ENCODE results near the gene NPPC.

NPPC gene

GRCh38 chr2:231936491-231936890, 10.3 kb upstream of the NPPC start:
- H3K9me3 ChIP-seq (ENCODE audit: control insufficient read depth, low read length): no peaks in the 10 kb centered on the region
- no peaks in the 10 kb centered on the region for H3K36me3 ChIP-seq (ENCODE audit: control insufficient read depth, insufficient read depth, low read length)
- H3K27me3 ChIP-seq (replicated peaks; ENCODE audit: control insufficient read depth, insufficient read depth, low read length, poor library complexity, severe bottlenecking): no peaks in the 10 kb centered on the region
- H3K4me1 ChIP-seq (ENCODE audit: control insufficient read depth, insufficient read depth, low read length, poor library complexity, severe bottlenecking): no peaks in the 10 kb centered on the region
- no peak overlapping the region for H3K4me3 ChIP-seq (ENCODE audit: insufficient read depth, low read depth, low read length, poor library complexity, severe bottlenecking)
- H3K27ac ChIP-seq (ENCODE audit: insufficient read depth, low read length, poor library complexity, severe bottlenecking): no peak overlapping the region
- DNase-seq: no peak

- Histone ChIP-seq H3K4me3 (ENCODE audit: insufficient read depth, low read depth, low read length, poor library complexity, severe bottlenecking) (no peak overlapping the region), H3K9me3 (ENCODE audit: control insufficient read depth, low read length) (no peaks in the 10 kb centered on the region), H3K27ac (ENCODE audit: insufficient read depth, low read length, poor library complexity, severe bottlenecking) (no peak overlapping the region), H3K27me3 (replicated peaks; ENCODE audit: control insufficient read depth, insufficient read depth, low read length, poor library complexity, severe bottlenecking) (no peaks in the 10 kb centered on the region), H3K4me1 (ENCODE audit: control insufficient read depth, insufficient read depth, low read length, poor library complexity, severe bottlenecking) (no peaks in the 10 kb centered on the region), H3K36me3 (ENCODE audit: control insufficient read depth, insufficient read depth, low read length) (no peaks in the 10 kb centered on the region)
- DNase-seq: no peak
Observed at GRCh38 chr2:231935815-231936214, 9.6 kb upstream of the NPPC start.

- no peaks in the 10 kb centered on the region for H3K4me1 ChIP-seq (ENCODE audit: control insufficient read depth, insufficient read depth, low read length, poor library complexity, severe bottlenecking)
- no peak overlapping the region for H3K4me3 ChIP-seq (ENCODE audit: insufficient read depth, low read depth, low read length, poor library complexity, severe bottlenecking)
- no peak overlapping the region for H3K27ac ChIP-seq (ENCODE audit: insufficient read depth, low read length, poor library complexity, severe bottlenecking)
- H3K27me3 ChIP-seq (replicated peaks; ENCODE audit: control insufficient read depth, insufficient read depth, low read length, poor library complexity, severe bottlenecking): no peaks in the 10 kb centered on the region
- no peaks in the 10 kb centered on the region for H3K9me3 ChIP-seq (ENCODE audit: control insufficient read depth, low read length)
- H3K36me3 ChIP-seq (ENCODE audit: control insufficient read depth, insufficient read depth, low read length): no peaks in the 10 kb centered on the region
- no peak for DNase-seq
Observed at GRCh38 chr2:231935207-231935524, 9.0 kb upstream of the NPPC start.

GRCh38 chr2:231934441-231935206, 8.4 kb upstream of the NPPC start:
- H3K27me3 ChIP-seq (replicated peaks; ENCODE audit: control insufficient read depth, insufficient read depth, low read length, poor library complexity, severe bottlenecking): no peaks in the 10 kb centered on the region
- H3K27ac ChIP-seq (ENCODE audit: insufficient read depth, low read length, poor library complexity, severe bottlenecking): no peak overlapping the region
- no peak for DNase-seq
- no peaks in the 10 kb centered on the region for H3K4me1 ChIP-seq (ENCODE audit: control insufficient read depth, insufficient read depth, low read length, poor library complexity, severe bottlenecking)
- H3K9me3 ChIP-seq (ENCODE audit: control insufficient read depth, low read length): no peaks in the 10 kb centered on the region
- no peak overlapping the region for H3K4me3 ChIP-seq (ENCODE audit: insufficient read depth, low read depth, low read length, poor library complexity, severe bottlenecking)
- no peaks in the 10 kb centered on the region for H3K36me3 ChIP-seq (ENCODE audit: control insufficient read depth, insufficient read depth, low read length)

GRCh38 chr2:231933916-231934401, 7.8 kb upstream of the NPPC start:
- no peaks in the 10 kb centered on the region for H3K27me3 ChIP-seq (replicated peaks; ENCODE audit: control insufficient read depth, insufficient read depth, low read length, poor library complexity, severe bottlenecking)

GRCh38 chr2:231932985-231933915, 7.1 kb upstream of the NPPC start:
- Histone ChIP-seq H3K9me3 (ENCODE audit: control insufficient read depth, low read length) (no peaks in the 10 kb centered on the region), H3K4me3 (ENCODE audit: insufficient read depth, low read depth, low read length, poor library complexity, severe bottlenecking) (no peak overlapping the region), H3K27me3 (replicated peaks; ENCODE audit: control insufficient read depth, insufficient read depth, low read length, poor library complexity, severe bottlenecking) (no peaks in the 10 kb centered on the region), H3K36me3 (ENCODE audit: control insufficient read depth, insufficient read depth, low read length) (no peaks in the 10 kb centered on the region), H3K4me1 (ENCODE audit: control insufficient read depth, insufficient read depth, low read length, poor library complexity, severe bottlenecking) (no peaks in the 10 kb centered on the region), H3K27ac (ENCODE audit: insufficient read depth, low read length, poor library complexity, severe bottlenecking) (no peak overlapping the region)
- DNase-seq: no peak

More at GRCh38 chr2:231933916-231934401, 7.8 kb upstream of the NPPC start:
- Histone ChIP-seq H3K27ac (ENCODE audit: insufficient read depth, low read length, poor library complexity, severe bottlenecking) (no peak overlapping the region), H3K36me3 (ENCODE audit: control insufficient read depth, insufficient read depth, low read length) (no peaks in the 10 kb centered on the region), H3K4me3 (ENCODE audit: insufficient read depth, low read depth, low read length, poor library complexity, severe bottlenecking) (no peak overlapping the region), H3K4me1 (ENCODE audit: control insufficient read depth, insufficient read depth, low read length, poor library complexity, severe bottlenecking) (no peaks in the 10 kb centered on the region), H3K9me3 (ENCODE audit: control insufficient read depth, low read length) (no peaks in the 10 kb centered on the region)
- no peak for DNase-seq

GRCh38 chr2:231932711-231932970, 6.4 kb upstream of the NPPC start:
- no peaks in the 10 kb centered on the region for H3K36me3 ChIP-seq (ENCODE audit: control insufficient read depth, insufficient read depth, low read length)
- no peak overlapping the region for H3K27ac ChIP-seq (ENCODE audit: insufficient read depth, low read length, poor library complexity, severe bottlenecking)
- no peaks in the 10 kb centered on the region for H3K4me1 ChIP-seq (ENCODE audit: control insufficient read depth, insufficient read depth, low read length, poor library complexity, severe bottlenecking)
- no peak overlapping the region for H3K4me3 ChIP-seq (ENCODE audit: insufficient read depth, low read depth, low read length, poor library complexity, severe bottlenecking)
- DNase-seq: no peak
- H3K9me3 ChIP-seq (ENCODE audit: control insufficient read depth, low read length): no peaks in the 10 kb centered on the region
- H3K27me3 ChIP-seq (replicated peaks; ENCODE audit: control insufficient read depth, insufficient read depth, low read length, poor library complexity, severe bottlenecking): peaks cover 2% of the 10 kb centered on the region

GRCh38 chr2:231931481-231931915, 5.3 kb upstream of the NPPC start:
- peaks cover 12% of the 10 kb centered on the region for H3K27me3 ChIP-seq (replicated peaks; ENCODE audit: control insufficient read depth, insufficient read depth, low read length, poor library complexity, severe bottlenecking)

GRCh38 chr2:231930593-231931281, 4.5 kb upstream of the NPPC start:
- H3K9me3 ChIP-seq (ENCODE audit: control insufficient read depth, low read length): no peaks in the 10 kb centered on the region
- no peaks in the 10 kb centered on the region for H3K36me3 ChIP-seq (ENCODE audit: control insufficient read depth, insufficient read depth, low read length)
- DNase-seq: no peak
- H3K4me3 ChIP-seq (ENCODE audit: insufficient read depth, low read depth, low read length, poor library complexity, severe bottlenecking): no peak overlapping the region
- H3K27me3 ChIP-seq (replicated peaks; ENCODE audit: control insufficient read depth, insufficient read depth, low read length, poor library complexity, severe bottlenecking): peaks cover 19% of the 10 kb centered on the region
- H3K4me1 ChIP-seq (ENCODE audit: control insufficient read depth, insufficient read depth, low read length, poor library complexity, severe bottlenecking): peaks cover 14% of the 10 kb centered on the region
- H3K27ac ChIP-seq (ENCODE audit: insufficient read depth, low read length, poor library complexity, severe bottlenecking): no peak overlapping the region

More at GRCh38 chr2:231931481-231931915, 5.3 kb upstream of the NPPC start:
- DNase-seq: no peak
- Histone ChIP-seq H3K36me3 (ENCODE audit: control insufficient read depth, insufficient read depth, low read length) (no peaks in the 10 kb centered on the region), H3K4me1 (ENCODE audit: control insufficient read depth, insufficient read depth, low read length, poor library complexity, severe bottlenecking) (peaks cover 7% of the 10 kb centered on the region), H3K9me3 (ENCODE audit: control insufficient read depth, low read length) (no peaks in the 10 kb centered on the region), H3K4me3 (ENCODE audit: insufficient read depth, low read depth, low read length, poor library complexity, severe bottlenecking) (no peak overlapping the region), H3K27ac (ENCODE audit: insufficient read depth, low read length, poor library complexity, severe bottlenecking) (no peak overlapping the region)
